Gastrocnemius medialis (tissue), 4 donors: ENCODE data around the gene TBX2. TPM values are rescaled to one million over a fixed set of nuclear protein-coding genes. Genes with fewer than 3 reads are reported as not detected.

Source experiments
- ATAC-seq, 2 donors: fragments of 150-250 bp; one replicate each; pipeline ENCODE4 v1.9.1; 2016
- DNase-seq, 2 donors: peaks; one replicate each; pipeline ENCODE4 v3.0.0-alpha.2; 2019
- H3K27ac ChIP-seq, 4 donors: fragments of 200-600 bp; sonication (generic); 1 replicate in 1 of 4; 2 replicates in 3 of 4; pipeline ENCODE4 v1.5.1; 2016 to 2018; ENCODE audit warnings: mild to moderate bottlenecking in 2 of 4, moderate library complexity in 1 of 4
- H3K27me3 ChIP-seq, 3 donors: fragments of 200-600 bp; sonication (generic) in 2 of 3; 1 replicate in 1 of 3; 2 replicates in 2 of 3; pipeline versions ENCODE4 v1.5.1 to v1.6.0; 2016 to 2019; ENCODE audit warnings: mild to moderate bottlenecking in 1 of 3, moderate library complexity in 1 of 3
- H3K36me3 ChIP-seq, 2 donors: fragments of 200-600 bp; sonication (generic) in 1 of 2; one replicate each; pipeline ENCODE4 v1.5.1; 2017 to 2018
- H3K4me1 ChIP-seq, 2 donors: fragments of 200-600 bp; sonication (generic) in 1 of 2; one replicate each; pipeline ENCODE4 v1.5.1; 2016 to 2017; ENCODE audit warnings: mild to moderate bottlenecking in 2 of 2
- H3K4me3 ChIP-seq, 4 donors: fragments of 200-600 bp; sonication (generic) in 3 of 4; 1 replicate in 1 of 4; 2 replicates in 3 of 4; pipeline ENCODE4 v1.5.1; 2016 to 2019; ENCODE audit warnings: mild to moderate bottlenecking in 2 of 4
- H3K9me3 ChIP-seq, 3 donors: fragments of 200-600 bp; sonication (generic) in 2 of 3; 1 replicate in 1 of 3; 2 replicates in 2 of 3; pipeline ENCODE4 v1.5.1; 2016 to 2019
- CTCF ChIP-seq, 5 experiments: fragments of 450-650 bp in 3 of 5; fragments of 200-600 bp in 2 of 5; sonication (generic) in 2 of 5; IDR thresholded peaks in 4 of 5; conservative IDR thresholded peaks in 1 of 5; 1 replicate in 4 of 5; 2 replicates in 1 of 5; pipeline ENCODE4 v1.5.1; 2016 to 2019; ENCODE audit warnings: antibody characterized with exemption in 5 of 5, mild to moderate bottlenecking in 3 of 5, moderate library complexity in 3 of 5
- POLR2A ChIP-seq, 2 donors: fragments of 450-650 bp; IDR thresholded peaks; one replicate each; pipeline ENCODE4 v1.6.1; 2017; ENCODE audit warnings: antibody characterized with exemption in 2 of 2, mild to moderate bottlenecking in 2 of 2, moderate library complexity in 2 of 2
- in situ Hi-C, 4 donors: fragments of 200-750 bp; cut with MboI; loops; one replicate each; pipeline versions ENCODE4 v1.15.0 to v1.8.0; 2017; ENCODE audit warnings: low sequenced_read_pairs in 4 of 4
- intact Hi-C: fragments of 100-400 bp; cut with DNase I; formaldehyde crosslinking; loops from one replicate; pipeline ENCODE4 v1.15.1; 2023; ENCODE audit warnings: low total_unique reads
- total RNA-seq, 4 donors: library from RNA; depleted of rRNA; stranded (reverse); fragments of >200 nt; gene quantifications; one replicate each; pipeline versions ENCODE4 v1.1.0 to v1.2.3, GENCODE V29; 2016

Gene TBX2
- total RNA-seq, 4 donors from 2014 or later: 4.2 to 10.4 (median 6.4) TPM

GRCh38 chr17:61396586-61397085, 3.0 kb upstream of the TBX2 start:
- intact Hi-C loops (loop anchor here (10.0 kb wide), 1 partner anchor 262 kb away; no protein-coding TSS in a partner anchor), in situ Hi-C loops (loop anchor here (10.0 to 25.0 kb wide), 5 partner anchors 384 to 684 kb away; no protein-coding TSS in a partner anchor)
- TF ChIP-seq CTCF (IDR thresholded peaks at IDR 0.05 in 4 of 5, conservative IDR thresholded peaks at IDR 0.05 in 1 of 5) (no peak), POLR2A (IDR thresholded peaks at IDR 0.05) (no peak)
- Histone ChIP-seq H3K4me3 (peak overlapping the region; percentile 22 to 78 (median 64)), H3K27me3 (peaks cover 54 to 58% (median 55%) of the 10 kb centered on the region in 3 donors), H3K36me3 (no peaks in the 10 kb centered on the region), H3K9me3 (no peaks in the 10 kb centered on the region), H3K27ac (peak overlapping the region; percentile 54 to 75 (median 66)), H3K4me1 (peaks cover 22 to 32% of the 10 kb centered on the region in 2 donors)
- ATAC-seq (no peak), DNase-seq (no peak)

GRCh38 chr17:61397086-61397842, 2.4 kb upstream of the TBX2 start:
- no peaks in the 10 kb centered on the region for H3K9me3 ChIP-seq
- H3K4me1 ChIP-seq: peaks cover 22 to 32% of the 10 kb centered on the region in 2 donors
- TF ChIP-seq CTCF (IDR thresholded peaks at IDR 0.05 in 4 of 5, conservative IDR thresholded peaks at IDR 0.05 in 1 of 5) (no peak), POLR2A (IDR thresholded peaks at IDR 0.05) (no peak)
- ATAC-seq: no peak
- H3K27ac ChIP-seq: peak overlapping the region; percentile 54 to 75 (median 66)
- no peak for DNase-seq
- H3K36me3 ChIP-seq: no peaks in the 10 kb centered on the region
- intact Hi-C loops: loop anchor here (10.0 kb wide), 1 partner anchor 262 kb away; no protein-coding TSS in a partner anchor
- in situ Hi-C loops: loop anchor here (10.0 to 25.0 kb wide), 5 partner anchors 385 to 685 kb away; no protein-coding TSS in a partner anchor
- H3K27me3 ChIP-seq: peaks cover 56 to 65% (median 61%) of the 10 kb centered on the region in 3 donors
- H3K4me3 ChIP-seq: peak overlapping the region; percentile 39 to 78 (median 64)

GRCh38 chr17:61398721-61399130, 917 bp upstream of the TBX2 start:
- Histone ChIP-seq H3K4me3 (peak overlapping the region; percentile 56 to 78 (median 64)), H3K27me3 (peaks cover 70 to 78% (median 75%) of the 10 kb centered on the region in 3 donors), H3K4me1 (peaks cover 22 to 32% of the 10 kb centered on the region in 2 donors), H3K36me3 (no peaks in the 10 kb centered on the region), H3K9me3 (no peaks in the 10 kb centered on the region), H3K27ac (peak overlapping the region; percentile 47 to 75 (median 64))
- no peak for TF ChIP-seq POLR2A (IDR thresholded peaks at IDR 0.05)
- TF ChIP-seq CTCF (IDR thresholded peaks at IDR 0.05 in 4 of 5, conservative IDR thresholded peaks at IDR 0.05 in 1 of 5): no peak
- DNase-seq (no peak), ATAC-seq (no peak)
- intact Hi-C loops (loop anchor here (10.0 kb wide), 1 partner anchor 264 kb away; no protein-coding TSS in a partner anchor), in situ Hi-C loops (loop anchor here (10.0 to 25.0 kb wide), 5 partner anchors 386 to 686 kb away; no protein-coding TSS in a partner anchor)

- no peaks in the 10 kb centered on the region for H3K9me3 ChIP-seq
- no peaks in the 10 kb centered on the region for H3K36me3 ChIP-seq
- TF ChIP-seq CTCF (IDR thresholded peaks at IDR 0.05 in 4 of 5, conservative IDR thresholded peaks at IDR 0.05 in 1 of 5) (no peak), POLR2A (IDR thresholded peaks at IDR 0.05) (no peak)
- intact Hi-C loops (no loop called here), in situ Hi-C loops (no loop called here)
- ATAC-seq (peak; percentile 21 to 22), DNase-seq (no peak)
- H3K27ac ChIP-seq: peak overlapping the region; percentile 15 to 71 (median 46)
- H3K4me1 ChIP-seq: peaks cover 28 to 37% of the 10 kb centered on the region in 2 donors
- peaks cover 85 to 92% (median 89%) of the 10 kb centered on the region in 3 donors for H3K27me3 ChIP-seq
- peak overlapping the region; percentile 40 to 59 (median 57) for H3K4me3 ChIP-seq
Observed at GRCh38 chr17:61400066-61400716, 548 bp downstream of the TBX2 start.
